ENCODE data around the gene SPATC1L. TPM values are rescaled to one million over a fixed set of nuclear protein-coding genes. Genes with fewer than 3 reads are reported as not detected.

The SPATC1L gene
- polyA plus RNA-seq, 1 experiment, result 8.4 TPM

- no peak for DNase-seq (ENCODE audit: low read depth)
- H3K27me3 ChIP-seq (ENCODE audit: control insufficient read depth, insufficient read depth, low read length), result no peaks in the 10 kb centered on the region
- CTCF ChIA-PET, result interaction anchor here (1.2 kb wide), 1 partner anchor 76 kb away, joined by 3 read pairs; no protein-coding TSS in a partner anchor
- peaks cover 23% of the 10 kb centered on the region for H3K36me3 ChIP-seq (ENCODE audit: control insufficient read depth, insufficient read depth, low read length)
- no peak for TF ChIP-seq CTCF (IDR thresholded peaks at IDR 0.05; ENCODE audit: insufficient read depth, low read depth, low read length)
- POLR2A ChIA-PET, result no interaction called here
- H3K4me3 ChIP-seq (ENCODE audit: low read depth, low read length), result no peak overlapping the region
These were observed 35.5 kb upstream of the SPATC1L start for GRCh38 chr21:46219591-46220239.

GRCh38 chr21:46218906-46219590 lies 34.8 kb upstream of the SPATC1L start:
- ChIA-PET CTCF (no interaction called here), POLR2A (no interaction called here)
- no peak for TF ChIP-seq CTCF (IDR thresholded peaks at IDR 0.05; ENCODE audit: insufficient read depth, low read depth, low read length)
- DNase-seq (ENCODE audit: low read depth), result no peak
- H3K36me3 ChIP-seq (ENCODE audit: control insufficient read depth, insufficient read depth, low read length), result peaks cover 24% of the 10 kb centered on the region
- H3K4me3 ChIP-seq (ENCODE audit: low read depth, low read length), result no peak overlapping the region
- H3K27me3 ChIP-seq (ENCODE audit: control insufficient read depth, insufficient read depth, low read length), result no peaks in the 10 kb centered on the region

- TF ChIP-seq CTCF (IDR thresholded peaks at IDR 0.05; ENCODE audit: insufficient read depth, low read depth, low read length), result no peak
- Histone ChIP-seq H3K4me3 (ENCODE audit: low read depth, low read length) (no peak overlapping the region), H3K27me3 (ENCODE audit: control insufficient read depth, insufficient read depth, low read length) (no peaks in the 10 kb centered on the region), H3K36me3 (ENCODE audit: control insufficient read depth, insufficient read depth, low read length) (peaks cover 26% of the 10 kb centered on the region)
- ChIA-PET CTCF (no interaction called here), POLR2A (no interaction called here)
- DNase-seq (ENCODE audit: low read depth), result no peak
These were observed 33.4 kb upstream of the SPATC1L start for GRCh38 chr21:46217511-46218196.

GRCh38 chr21:46216132-46216747 lies 32.0 kb upstream of the SPATC1L start:
- POLR2A ChIA-PET, result no interaction called here
- DNase-seq (ENCODE audit: low read depth), result no peak
- Histone ChIP-seq H3K4me3 (ENCODE audit: low read depth, low read length) (no peak overlapping the region), H3K27me3 (ENCODE audit: control insufficient read depth, insufficient read depth, low read length) (no peaks in the 10 kb centered on the region), H3K36me3 (ENCODE audit: control insufficient read depth, insufficient read depth, low read length) (peaks cover 28% of the 10 kb centered on the region)
- TF ChIP-seq CTCF (IDR thresholded peaks at IDR 0.05; ENCODE audit: insufficient read depth, low read depth, low read length), result no peak
- CTCF ChIA-PET, result interaction anchor here (0.6 kb wide), 1 partner anchor 30 kb away, joined by 3 read pairs; no protein-coding TSS in a partner anchor

Measured in BJ (cell line).